Stomach (tissue), 9 donors: Measurements from ENCODE around the gene FAM50B. TPM values are rescaled to one million over a fixed set of nuclear protein-coding genes. Genes with fewer than 3 reads are reported as not detected.

ENCODE experiments used
- DNase-seq, 2 donors: peaks; one replicate each; pipeline versions ENCODE4 v3.0.0 to v3.0.0-alpha.2; 2013 to 2019
- H3K27ac ChIP-seq, 5 donors: fragments of 200-600 bp in 4 of 5; sonication (generic) in 4 of 5; one replicate each; pipeline ENCODE4 v1.5.1; 2013 to 2019; ENCODE audit warnings: mild to moderate bottlenecking in 1 of 5, moderate library complexity in 1 of 5
- H3K27me3 ChIP-seq, 3 donors: fragments of 200-600 bp; sonication (generic); one replicate each; pipeline ENCODE4 v1.5.1; 2017 to 2019; ENCODE audit warnings: mixed run types in 1 of 3
- H3K36me3 ChIP-seq, 4 donors: fragments of 200-600 bp; sonication (generic); 1 replicate in 3 of 4; 2 replicates in 1 of 4; pipeline ENCODE4 v1.5.1; 2016 to 2019
- H3K4me1 ChIP-seq, 4 donors: fragments of 200-600 bp; sonication (generic); one replicate each; pipeline ENCODE4 v1.5.1; 2016 to 2019
- H3K4me3 ChIP-seq, 4 donors: fragments of 200-600 bp; sonication (generic) in 3 of 4; one replicate each; pipeline ENCODE4 v1.5.1; 2016 to 2019; ENCODE audit warnings: mild to moderate bottlenecking in 1 of 4
- H3K9me3 ChIP-seq, 4 donors: fragments of 200-600 bp; sonication (generic); one replicate each; pipeline ENCODE4 v1.5.1; 2016 to 2019
- EP300 ChIP-seq: sonication (generic); formaldehyde crosslinking; IDR thresholded peaks from one replicate; pipeline ENCODE4 v1.6.1; 2017; ENCODE audit warnings: antibody characterized with exemption
- POLR2A ChIP-seq, 4 donors: fragments of 450-650 bp; IDR thresholded peaks; one replicate each; pipeline ENCODE4 v1.6.1; 2016; ENCODE audit warnings: antibody characterized with exemption in 4 of 4, control low read depth in 2 of 4, mild to moderate bottlenecking in 1 of 4, moderate library complexity in 1 of 4
- POLR2AphosphoS5 ChIP-seq, 3 donors: sonication (generic); formaldehyde crosslinking; IDR thresholded peaks; one replicate each; pipeline ENCODE4 v1.6.1; 2016; ENCODE audit warnings: antibody characterized with exemption in 3 of 3
- WGBS, 5 donors: extraction: QIAGEN DNeasy Blood & Tissue Kit in 3 of 5; methylation state at CpG; one replicate each; pipeline versions ENCODE4 v1.1.5 to v1.1.7; 2013 to 2018; 5-methylcytosine and 5-hydroxymethylcytosine counted together
- intact Hi-C: fragments of 100-400 bp; cut with DNase I; formaldehyde crosslinking; loops from one replicate; pipeline ENCODE4 v1.15.1; 2023; ENCODE audit warnings: low total_unique reads
- polyA plus RNA-seq, 3 donors: library from polyadenylated mRNA; stranded (reverse); fragments of 200-250 nt; gene quantifications; one replicate each; pipeline ENCODE4 v1.2.3, GENCODE V29; 2013
- total RNA-seq, 5 donors: library from RNA; depleted of rRNA; stranded (reverse); fragments of >200 nt; gene quantifications; one replicate each; pipeline versions ENCODE4 v1.1.0 to v1.2.3, GENCODE V29; 2014 to 2016
- TF ChIP-seq, protein P1 (sequence below), 7 experiments: fragments of 450-650 bp in 4 of 7; fragments of 200-600 bp in 3 of 7; sonication (generic) in 3 of 7; IDR thresholded peaks; one replicate each; pipeline ENCODE4 v1.5.1; 2016 to 2019; ENCODE audit warnings: antibody characterized with exemption in 7 of 7, control low read depth in 2 of 7, mild to moderate bottlenecking in 1 of 7
- donor health status: healthy with polysubstance abuse.
- donor health status: Bipolar disorder and iron deficiency.
- donor health status: healthy.

Gene FAM50B
- total and polyA plus RNA-seq, 8 donors, result 2.0 to 11.8 (median 7.3) TPM; not detected in 1

DNA sequence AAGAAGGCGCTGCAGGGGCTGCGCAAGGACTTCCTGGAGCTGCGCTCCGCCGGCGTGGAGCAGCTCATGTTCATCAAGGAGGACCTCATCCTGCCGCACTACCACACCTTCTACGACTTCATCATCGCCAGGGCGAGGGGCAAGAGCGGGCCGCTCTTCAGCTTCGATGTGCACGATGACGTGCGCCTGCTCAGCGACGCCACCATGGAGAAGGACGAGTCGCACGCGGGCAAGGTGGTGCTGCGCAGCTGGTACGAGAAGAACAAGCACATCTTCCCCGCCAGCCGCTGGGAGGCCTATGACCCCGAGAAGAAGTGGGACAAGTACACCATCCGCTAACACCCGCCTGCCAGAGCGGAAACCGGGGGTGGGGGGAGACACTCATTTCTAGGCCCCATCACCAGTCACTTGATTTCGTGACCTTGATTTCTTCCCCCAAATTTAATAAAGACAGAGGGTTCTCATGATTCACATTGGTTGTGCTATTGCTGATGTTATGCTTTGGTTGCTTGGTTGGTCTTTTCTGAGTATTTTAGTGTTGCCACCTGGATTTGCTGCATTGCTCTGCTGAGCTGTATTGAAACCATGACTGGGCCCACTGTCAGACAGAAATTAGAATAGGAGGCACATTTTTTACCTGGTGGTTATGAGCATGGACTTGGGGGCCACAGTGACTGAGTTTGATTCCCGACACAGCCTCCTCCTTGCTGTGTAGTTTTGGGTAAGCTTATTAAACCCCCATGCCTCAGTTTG, 1.5 kb downstream of the FAM50B start:
- TF ChIP-seq, protein P1, sequence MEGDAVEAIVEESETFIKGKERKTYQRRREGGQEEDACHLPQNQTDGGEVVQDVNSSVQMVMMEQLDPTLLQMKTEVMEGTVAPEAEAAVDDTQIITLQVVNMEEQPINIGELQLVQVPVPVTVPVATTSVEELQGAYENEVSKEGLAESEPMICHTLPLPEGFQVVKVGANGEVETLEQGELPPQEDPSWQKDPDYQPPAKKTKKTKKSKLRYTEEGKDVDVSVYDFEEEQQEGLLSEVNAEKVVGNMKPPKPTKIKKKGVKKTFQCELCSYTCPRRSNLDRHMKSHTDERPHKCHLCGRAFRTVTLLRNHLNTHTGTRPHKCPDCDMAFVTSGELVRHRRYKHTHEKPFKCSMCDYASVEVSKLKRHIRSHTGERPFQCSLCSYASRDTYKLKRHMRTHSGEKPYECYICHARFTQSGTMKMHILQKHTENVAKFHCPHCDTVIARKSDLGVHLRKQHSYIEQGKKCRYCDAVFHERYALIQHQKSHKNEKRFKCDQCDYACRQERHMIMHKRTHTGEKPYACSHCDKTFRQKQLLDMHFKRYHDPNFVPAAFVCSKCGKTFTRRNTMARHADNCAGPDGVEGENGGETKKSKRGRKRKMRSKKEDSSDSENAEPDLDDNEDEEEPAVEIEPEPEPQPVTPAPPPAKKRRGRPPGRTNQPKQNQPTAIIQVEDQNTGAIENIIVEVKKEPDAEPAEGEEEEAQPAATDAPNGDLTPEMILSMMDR (IDR thresholded peaks at IDR 0.05), result no peak
- no peak for TF ChIP-seq POLR2AphosphoS5 (IDR thresholded peaks at IDR 0.05)
- TF ChIP-seq EP300, result no peak
- no peak for TF ChIP-seq POLR2A (IDR thresholded peaks at IDR 0.05)
- peak overlapping the region in 1 of 5 donors; percentile 77 for H3K27ac ChIP-seq

DNA sequence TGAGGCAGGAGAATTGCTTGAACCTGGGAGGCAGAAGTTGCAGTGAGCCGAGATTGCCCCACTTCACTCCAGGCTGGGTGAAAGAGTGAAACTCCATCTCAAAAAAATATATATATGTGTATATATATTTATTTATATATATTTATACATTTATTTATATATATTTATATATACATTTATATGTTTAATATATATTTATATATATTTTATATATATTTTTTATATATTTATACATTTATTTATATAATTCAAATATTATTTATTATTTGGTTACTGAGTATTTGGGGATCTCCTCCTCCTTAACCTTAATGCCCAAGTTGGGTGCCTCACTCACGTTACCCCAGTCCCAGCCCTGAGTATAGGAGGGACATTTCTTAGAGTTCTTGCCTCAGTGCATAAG, 2.7 kb downstream of the FAM50B start:
- Histone ChIP-seq H3K4me3 (no peak overlapping the region), H3K9me3 (no peaks in the 10 kb centered on the region), H3K4me1 (peaks cover 0 to 37% (median 21%) of the 10 kb centered on the region in 4 donors), H3K27me3 (no peaks in the 10 kb centered on the region), H3K36me3 (no peaks in the 10 kb centered on the region), H3K27ac (no peak overlapping the region)
- TF ChIP-seq, protein P1 (IDR thresholded peaks at IDR 0.05), result no peak
- TF ChIP-seq POLR2A (IDR thresholded peaks at IDR 0.05) (no peak), POLR2AphosphoS5 (IDR thresholded peaks at IDR 0.05) (no peak), EP300 (no peak)
- WGBS, 5 donors, result 49 to 94% (median 82%) methylated on average over 2 of the region's 2 CpGs
- intact Hi-C loops, result no loop called here
- DNase-seq, result no peak

More for the DNA sequence above, 1.5 kb downstream of the FAM50B start:
- 92 to 97% (median 92%) methylated on average over 29 to 33 of the region's 33 CpGs for WGBS, 5 donors
- Histone ChIP-seq H3K4me1 (peaks cover 0 to 37% (median 21%) of the 10 kb centered on the region in 4 donors), H3K9me3 (no peaks in the 10 kb centered on the region), H3K4me3 (peak overlapping the region; percentile 46 to 53 (median 48)), H3K36me3 (no peaks in the 10 kb centered on the region), H3K27me3 (no peaks in the 10 kb centered on the region)
- intact Hi-C loops, result no loop called here
- no peak for DNase-seq

DNA sequence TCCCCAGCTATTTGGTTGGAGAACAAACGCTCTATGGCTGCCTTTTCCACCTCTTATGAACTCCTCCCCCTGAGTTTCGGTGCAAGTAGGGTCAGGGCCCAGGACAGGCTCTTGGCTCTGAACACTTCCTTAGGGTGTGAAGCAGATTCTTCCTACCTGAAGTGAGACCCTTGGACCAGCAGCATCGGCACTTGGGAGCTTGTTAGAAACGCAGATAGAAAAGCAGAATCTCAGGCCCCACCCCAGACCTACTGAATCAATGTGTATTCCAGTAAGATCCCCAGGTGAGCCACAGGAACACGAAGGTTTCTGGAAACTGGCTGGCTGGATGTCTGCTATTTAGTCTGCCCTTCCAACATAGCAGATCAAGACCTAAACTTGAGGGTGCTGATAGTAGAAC, 3.2 kb downstream of the FAM50B start:
- Histone ChIP-seq H3K27me3 (no peaks in the 10 kb centered on the region), H3K9me3 (no peaks in the 10 kb centered on the region), H3K4me3 (no peak overlapping the region), H3K4me1 (peaks cover 0 to 32% (median 18%) of the 10 kb centered on the region in 4 donors), H3K36me3 (no peaks in the 10 kb centered on the region), H3K27ac (no peak overlapping the region)
- WGBS, 5 donors, result 75 to 91% (median 82%) methylated on average over 4 to 5 of the region's 5 CpGs
- TF ChIP-seq EP300 (no peak), POLR2AphosphoS5 (IDR thresholded peaks at IDR 0.05) (no peak), POLR2A (IDR thresholded peaks at IDR 0.05) (no peak)
- TF ChIP-seq, protein P1 (IDR thresholded peaks at IDR 0.05), result no peak
- no peak for DNase-seq
- intact Hi-C loops, result no loop called here

DNA sequence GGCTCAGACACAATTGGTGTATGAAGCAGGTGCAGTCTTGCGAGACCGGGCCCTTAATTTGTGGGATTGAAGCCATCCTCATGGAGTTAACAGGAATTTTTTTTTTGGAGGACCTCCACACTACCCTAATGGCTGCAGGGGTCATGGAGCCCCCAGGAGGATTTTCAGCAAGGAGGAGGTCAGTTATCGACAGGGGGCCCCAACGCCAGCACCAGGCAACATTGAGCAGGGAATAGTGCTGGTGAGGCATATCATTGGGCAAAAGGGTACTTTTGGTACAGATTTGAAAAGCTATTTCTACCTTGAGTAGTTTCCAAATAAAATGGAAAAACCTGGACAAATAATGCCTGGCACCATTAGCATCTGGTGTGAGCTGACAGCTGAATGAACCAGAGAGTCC, 6.7 kb downstream of the FAM50B start:
- intact Hi-C loops, result no loop called here
- no peaks in the 10 kb centered on the region for H3K27me3 ChIP-seq
- H3K9me3 ChIP-seq, result no peaks in the 10 kb centered on the region
- peaks cover 0 to 7% (median 0%) of the 10 kb centered on the region in 4 donors for H3K4me1 ChIP-seq
- TF ChIP-seq EP300, result no peak
- DNase-seq, result no peak
- WGBS, 5 donors, result 93 to 99% (median 96%) methylated on average over 4 of the region's 4 CpGs
- no peak overlapping the region for H3K4me3 ChIP-seq
- H3K27ac ChIP-seq, result no peak overlapping the region
- H3K36me3 ChIP-seq, result no peaks in the 10 kb centered on the region

DNA sequence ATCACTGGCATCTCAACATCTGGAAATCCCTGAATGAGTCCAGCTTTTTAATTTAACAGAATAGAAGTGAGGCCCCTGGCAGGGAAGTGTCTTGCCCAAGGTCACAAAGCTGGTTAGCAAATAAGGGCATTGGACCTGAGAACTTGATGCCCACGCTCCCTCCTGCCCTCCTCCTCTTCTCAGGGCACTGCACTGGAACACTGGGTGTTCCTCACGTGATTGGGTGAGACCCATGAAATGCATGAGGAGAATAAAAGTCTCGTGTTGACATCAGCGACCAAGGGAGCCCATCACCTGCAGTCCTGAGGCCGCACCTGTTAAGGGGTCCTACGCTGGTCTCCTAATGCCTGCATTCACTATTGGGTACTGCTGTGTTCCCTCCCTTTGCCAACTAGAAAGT, 7.4 kb downstream of the FAM50B start:
- WGBS, 5 donors, result 84 to 89% (median 87%) methylated on average over 6 of the region's 6 CpGs
- no peak for DNase-seq
- intact Hi-C loops, result no loop called here
- Histone ChIP-seq H3K36me3 (no peaks in the 10 kb centered on the region), H3K4me3 (no peak overlapping the region), H3K9me3 (no peaks in the 10 kb centered on the region), H3K4me1 (peaks cover 0 to under 1% (median 0%) of the 10 kb centered on the region in 4 donors), H3K27me3 (no peaks in the 10 kb centered on the region), H3K27ac (no peak overlapping the region)
- TF ChIP-seq, protein P1 (IDR thresholded peaks at IDR 0.05), result no peak
- no peak for TF ChIP-seq EP300
- no peak for TF ChIP-seq POLR2A (IDR thresholded peaks at IDR 0.05)
- TF ChIP-seq POLR2AphosphoS5 (IDR thresholded peaks at IDR 0.05), result no peak
